Measurements from ENCODE around the gene PTPRD. TPM values are rescaled to one million over a fixed set of nuclear protein-coding genes. Genes with fewer than 3 reads are reported as not detected.

The PTPRD gene
- total RNA-seq, 2 donors from 2014 or later: 97.4 to 101 TPM

DNA sequence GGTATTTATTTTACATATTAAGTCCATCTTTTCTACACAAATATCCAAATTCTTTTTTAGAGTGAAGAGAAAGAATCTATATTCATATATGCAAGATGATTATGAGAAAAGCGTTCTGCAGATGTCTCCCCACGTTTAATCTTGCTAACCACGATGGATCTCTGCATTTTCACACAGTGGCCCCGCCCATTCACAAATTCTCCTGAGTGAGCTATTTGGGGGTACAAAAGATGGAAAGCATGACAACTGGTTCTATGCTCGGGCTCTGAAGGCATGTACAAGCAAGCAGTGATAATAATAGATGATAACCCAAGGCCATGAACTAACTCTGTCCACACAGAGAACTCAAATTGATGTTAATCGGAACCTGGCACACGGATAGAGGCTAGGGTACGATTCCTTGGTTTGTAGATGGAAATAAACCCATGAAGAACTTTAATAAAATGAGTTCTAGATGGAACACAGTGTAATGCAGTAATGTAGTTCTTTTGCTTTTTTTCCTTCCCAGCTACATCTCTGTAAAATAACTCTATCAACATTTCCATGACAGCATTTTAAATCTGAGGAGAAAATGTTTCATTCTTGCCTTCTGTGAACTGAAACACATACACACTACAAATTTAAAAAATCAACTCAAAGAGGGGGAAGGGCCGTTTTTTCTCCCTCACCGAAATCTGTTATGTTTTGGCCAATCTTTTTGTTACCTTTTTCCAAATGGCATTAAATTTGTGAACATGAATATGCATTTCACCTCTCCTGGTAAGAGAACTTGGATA, 1961.5 kb downstream of the PTPRD start:
- Mint-ChIP-seq H3K4me3 (no peak overlapping the region), H3K27me3 (ENCODE audit: insufficient read depth) (no peaks in the 10 kb centered on the region), H3K4me1 (peaks cover 13% of the 10 kb centered on the region), H3K9me3 (no peaks in the 10 kb centered on the region), H3K36me3 (ENCODE audit: low read depth) (no peaks in the 10 kb centered on the region), H3K27ac (no peak overlapping the region)
- no peak overlapping the region for H3K4me3 ChIP-seq (ENCODE audit: low read length)
- no peak for DNase-seq
- H3K9ac ChIP-seq (ENCODE audit: extremely low read depth, low read length, poor library complexity, severe bottlenecking): no peak overlapping the region
- 92 to 99% methylated on average over 8 to 10 of the region's 10 CpGs for WGBS, 2 experiments (ENCODE audit: insufficient coverage in 1 of 2, insufficient read length in 1 of 2)
- H3K36me3 ChIP-seq (ENCODE audit: control insufficient read depth, insufficient read depth, low read length): no peaks in the 10 kb centered on the region
- H3K27ac ChIP-seq (ENCODE audit: low read depth, low read length): peak overlapping the region; percentile 66
- TF ChIP-seq, protein P1, sequence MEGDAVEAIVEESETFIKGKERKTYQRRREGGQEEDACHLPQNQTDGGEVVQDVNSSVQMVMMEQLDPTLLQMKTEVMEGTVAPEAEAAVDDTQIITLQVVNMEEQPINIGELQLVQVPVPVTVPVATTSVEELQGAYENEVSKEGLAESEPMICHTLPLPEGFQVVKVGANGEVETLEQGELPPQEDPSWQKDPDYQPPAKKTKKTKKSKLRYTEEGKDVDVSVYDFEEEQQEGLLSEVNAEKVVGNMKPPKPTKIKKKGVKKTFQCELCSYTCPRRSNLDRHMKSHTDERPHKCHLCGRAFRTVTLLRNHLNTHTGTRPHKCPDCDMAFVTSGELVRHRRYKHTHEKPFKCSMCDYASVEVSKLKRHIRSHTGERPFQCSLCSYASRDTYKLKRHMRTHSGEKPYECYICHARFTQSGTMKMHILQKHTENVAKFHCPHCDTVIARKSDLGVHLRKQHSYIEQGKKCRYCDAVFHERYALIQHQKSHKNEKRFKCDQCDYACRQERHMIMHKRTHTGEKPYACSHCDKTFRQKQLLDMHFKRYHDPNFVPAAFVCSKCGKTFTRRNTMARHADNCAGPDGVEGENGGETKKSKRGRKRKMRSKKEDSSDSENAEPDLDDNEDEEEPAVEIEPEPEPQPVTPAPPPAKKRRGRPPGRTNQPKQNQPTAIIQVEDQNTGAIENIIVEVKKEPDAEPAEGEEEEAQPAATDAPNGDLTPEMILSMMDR (conservative IDR thresholded peaks at IDR 0.05): no peak
- peaks cover 5% of the 10 kb centered on the region for H3K4me1 ChIP-seq (ENCODE audit: control insufficient read depth, insufficient read depth, low read length)
- H3K27me3 ChIP-seq (ENCODE audit: control insufficient read depth, insufficient read depth, low read length, poor library complexity, severe bottlenecking): no peaks in the 10 kb centered on the region
- no peaks in the 10 kb centered on the region for H3K9me3 ChIP-seq (ENCODE audit: control insufficient read depth, low read length)

- no peaks in the 10 kb centered on the region for H3K27me3 Mint-ChIP-seq (ENCODE audit: insufficient read depth)
- Histone ChIP-seq H3K27ac (ENCODE audit: low read depth, low read length) (no peak overlapping the region), H3K36me3 (ENCODE audit: control insufficient read depth, insufficient read depth, low read length) (no peaks in the 10 kb centered on the region), H3K4me1 (ENCODE audit: control insufficient read depth, insufficient read depth, low read length) (peaks cover 5% of the 10 kb centered on the region), H3K9ac (ENCODE audit: extremely low read depth, low read length, poor library complexity, severe bottlenecking) (no peak overlapping the region), H3K4me3 (ENCODE audit: low read length) (no peak overlapping the region), H3K27me3 (ENCODE audit: control insufficient read depth, insufficient read depth, low read length, poor library complexity, severe bottlenecking) (no peaks in the 10 kb centered on the region), H3K9me3 (ENCODE audit: control insufficient read depth, low read length) (no peaks in the 10 kb centered on the region)
- H3K27ac Mint-ChIP-seq: no peak overlapping the region
- TF ChIP-seq, protein P1 (conservative IDR thresholded peaks at IDR 0.05): no peak
- no peaks in the 10 kb centered on the region for H3K36me3 Mint-ChIP-seq (ENCODE audit: low read depth)
- no peak for DNase-seq
- H3K9me3 Mint-ChIP-seq: no peaks in the 10 kb centered on the region
- H3K4me3 Mint-ChIP-seq: no peak overlapping the region
- H3K4me1 Mint-ChIP-seq: peaks cover 13% of the 10 kb centered on the region
- 85 to 100% methylated on average over 1 to 4 of the region's 4 CpGs for WGBS, 2 experiments (ENCODE audit: insufficient coverage in 1 of 2, insufficient read length in 1 of 2)
Observed at GRCh38 chr9:8649807-8650206, 1963.0 kb downstream of the PTPRD start.

GRCh38 chr9:8649160-8649559, 1963.6 kb downstream of the PTPRD start:
- H3K27me3 Mint-ChIP-seq (ENCODE audit: insufficient read depth): no peaks in the 10 kb centered on the region
- H3K9me3 ChIP-seq (ENCODE audit: control insufficient read depth, low read length): no peaks in the 10 kb centered on the region
- no peak overlapping the region for H3K4me3 ChIP-seq (ENCODE audit: low read length)
- no peak overlapping the region for H3K27ac Mint-ChIP-seq
- TF ChIP-seq, protein P1 (conservative IDR thresholded peaks at IDR 0.05): no peak
- WGBS, 2 experiments (ENCODE audit: insufficient coverage in 1 of 2, insufficient read length in 1 of 2): 88 to 100% methylated on average over 1 to 2 of the region's 2 CpGs
- H3K4me1 ChIP-seq (ENCODE audit: control insufficient read depth, insufficient read depth, low read length): peaks cover 5% of the 10 kb centered on the region
- no peak overlapping the region for H3K9ac ChIP-seq (ENCODE audit: extremely low read depth, low read length, poor library complexity, severe bottlenecking)
- no peak overlapping the region for H3K4me3 Mint-ChIP-seq
- H3K36me3 ChIP-seq (ENCODE audit: control insufficient read depth, insufficient read depth, low read length): no peaks in the 10 kb centered on the region
- peaks cover 13% of the 10 kb centered on the region for H3K4me1 Mint-ChIP-seq
- no peak overlapping the region for H3K27ac ChIP-seq (ENCODE audit: low read depth, low read length)
- no peak for DNase-seq
- H3K36me3 Mint-ChIP-seq (ENCODE audit: low read depth): no peaks in the 10 kb centered on the region
- no peaks in the 10 kb centered on the region for H3K9me3 Mint-ChIP-seq
- H3K27me3 ChIP-seq (ENCODE audit: control insufficient read depth, insufficient read depth, low read length, poor library complexity, severe bottlenecking): no peaks in the 10 kb centered on the region

All from endodermal cell (in vitro differentiated cells).